PFSK-1 (cell line): ENCODE results near the gene NBEA.

Source experiments
- POLR2AphosphoS5 ChIP-seq: IDR thresholded peaks from 2 replicates; pipeline ENCODE4 v1.6.1; 2012; ENCODE audit warnings: low read depth, mild to moderate bottlenecking, control low read depth, low read length, moderate library complexity
- TAF1 ChIP-seq: IDR thresholded peaks from 2 replicates; pipeline ENCODE4 v1.6.1; 2012; ENCODE audit warnings: low read length, control low read depth, borderline replicate concordance; ENCODE audit not compliant: insufficient read depth

GRCh38 chr13:35479038-35479492 is 537.0 kb downstream of the NBEA start:
- TF ChIP-seq POLR2AphosphoS5 (no peak), TAF1 (no peak)
